Adipocyte (in vitro differentiated cells): ENCODE data around the gene LNX2.

Experiments used
- DNase-seq: peaks from one replicate; pipeline ENCODE4 v3.0.0-alpha.2; 2015; ENCODE audit warnings: low read depth
- H3K27me3 ChIP-seq: replicated peaks from 2 replicates; pipeline ENCODE4 v1.7.0; 2013; ENCODE audit warnings: mild to moderate bottlenecking, low read length, moderate library complexity; ENCODE audit not compliant: control insufficient read depth, insufficient read depth
- H3K36me3 ChIP-seq: 2 replicates; pipeline ENCODE4 v1.7.0; 2013; ENCODE audit warnings: low read length, mild to moderate bottlenecking, moderate library complexity; ENCODE audit not compliant: control insufficient read depth, insufficient read depth, severe bottlenecking
- H3K4me1 ChIP-seq: 2 replicates; pipeline ENCODE4 v1.7.0; 2013; ENCODE audit warnings: mild to moderate bottlenecking, low read length, moderate library complexity; ENCODE audit not compliant: control insufficient read depth, insufficient read depth
- H3K4me3 ChIP-seq: 2 replicates; pipeline ENCODE4 v1.7.0; 2013; ENCODE audit warnings: mild to moderate bottlenecking, low read length, moderate library complexity
- H3K9ac ChIP-seq: 2 replicates; pipeline ENCODE4 v1.7.0; 2013; ENCODE audit warnings: mild to moderate bottlenecking, low read length, moderate library complexity
- H3K9me3 ChIP-seq: 2 replicates; pipeline ENCODE4 v1.7.0; 2013; ENCODE audit warnings: mild to moderate bottlenecking, low read length, moderate library complexity; ENCODE audit not compliant: control insufficient read depth

The LNX2 gene

GRCh38 chr13:27497563-27498230, 122.6 kb downstream of the LNX2 start:
- Histone ChIP-seq H3K36me3 (no peaks in the 10 kb centered on the region), H3K4me3 (no peak overlapping the region), H3K4me1 (peaks cover 8% of the 10 kb centered on the region), H3K9ac (no peak overlapping the region), H3K9me3 (no peaks in the 10 kb centered on the region), H3K27me3 (peaks cover 21% of the 10 kb centered on the region)
- no peak for DNase-seq

- H3K4me1 ChIP-seq, result peaks cover 8% of the 10 kb centered on the region
- H3K9me3 ChIP-seq, result no peaks in the 10 kb centered on the region
- H3K27me3 ChIP-seq, result peaks cover 15% of the 10 kb centered on the region
- no peak overlapping the region for H3K9ac ChIP-seq
- DNase-seq, result no peak
- no peaks in the 10 kb centered on the region for H3K36me3 ChIP-seq
- H3K4me3 ChIP-seq, result no peak overlapping the region
Measured at GRCh38 chr13:27496536-27497273, 123.6 kb downstream of the LNX2 start.

DNA sequence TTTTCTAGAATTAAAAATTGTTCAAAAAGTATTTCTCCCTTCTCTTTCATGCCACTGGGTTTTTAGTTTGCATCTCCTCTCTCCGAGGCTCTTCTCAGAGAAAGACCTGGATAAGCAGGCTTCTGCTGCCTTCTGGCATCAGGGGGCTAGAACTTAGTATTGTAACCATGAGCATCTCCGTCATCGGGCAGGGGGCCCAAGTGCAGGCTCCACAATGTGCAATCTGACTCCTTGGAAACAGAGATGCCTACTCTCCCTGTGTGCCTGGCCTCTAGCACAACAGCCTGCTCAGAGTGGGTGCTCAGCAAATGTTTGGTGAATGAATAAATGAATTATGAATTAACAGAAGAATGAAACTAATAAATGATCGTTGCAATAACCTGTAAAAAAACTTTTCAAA, 124.3 kb downstream of the LNX2 start:
- Histone ChIP-seq H3K9me3 (no peaks in the 10 kb centered on the region), H3K36me3 (no peaks in the 10 kb centered on the region), H3K4me1 (peaks cover 8% of the 10 kb centered on the region), H3K27me3 (peaks cover 15% of the 10 kb centered on the region), H3K4me3 (no peak overlapping the region), H3K9ac (no peak overlapping the region)
- no peak for DNase-seq
